MV-4-11 (cell line): ENCODE measurements around the gene ZIC1.
A peak's percentile ranks its signal among the peaks of the same experiment; 100 is the strongest.

ENCODE experiments used
- DNase-seq: peaks from one replicate; lab custom pipeline; 2025; lab: John Stamatoyannopoulos, UW

ZIC1 gene

DNA sequence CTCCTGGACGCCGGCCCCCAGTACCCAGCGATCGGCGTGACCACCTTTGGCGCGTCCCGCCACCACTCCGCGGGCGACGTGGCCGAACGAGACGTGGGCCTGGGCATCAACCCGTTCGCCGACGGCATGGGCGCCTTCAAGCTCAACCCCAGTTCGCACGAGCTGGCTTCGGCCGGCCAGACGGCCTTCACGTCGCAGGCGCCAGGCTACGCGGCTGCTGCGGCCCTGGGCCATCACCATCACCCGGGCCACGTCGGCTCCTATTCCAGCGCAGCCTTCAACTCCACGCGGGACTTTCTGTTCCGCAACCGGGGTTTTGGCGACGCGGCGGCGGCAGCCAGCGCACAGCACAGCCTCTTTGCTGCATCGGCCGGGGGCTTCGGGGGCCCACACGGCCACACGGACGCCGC is 956 bp downstream of the ZIC1 start:
- DNase-seq: no peak

DNA sequence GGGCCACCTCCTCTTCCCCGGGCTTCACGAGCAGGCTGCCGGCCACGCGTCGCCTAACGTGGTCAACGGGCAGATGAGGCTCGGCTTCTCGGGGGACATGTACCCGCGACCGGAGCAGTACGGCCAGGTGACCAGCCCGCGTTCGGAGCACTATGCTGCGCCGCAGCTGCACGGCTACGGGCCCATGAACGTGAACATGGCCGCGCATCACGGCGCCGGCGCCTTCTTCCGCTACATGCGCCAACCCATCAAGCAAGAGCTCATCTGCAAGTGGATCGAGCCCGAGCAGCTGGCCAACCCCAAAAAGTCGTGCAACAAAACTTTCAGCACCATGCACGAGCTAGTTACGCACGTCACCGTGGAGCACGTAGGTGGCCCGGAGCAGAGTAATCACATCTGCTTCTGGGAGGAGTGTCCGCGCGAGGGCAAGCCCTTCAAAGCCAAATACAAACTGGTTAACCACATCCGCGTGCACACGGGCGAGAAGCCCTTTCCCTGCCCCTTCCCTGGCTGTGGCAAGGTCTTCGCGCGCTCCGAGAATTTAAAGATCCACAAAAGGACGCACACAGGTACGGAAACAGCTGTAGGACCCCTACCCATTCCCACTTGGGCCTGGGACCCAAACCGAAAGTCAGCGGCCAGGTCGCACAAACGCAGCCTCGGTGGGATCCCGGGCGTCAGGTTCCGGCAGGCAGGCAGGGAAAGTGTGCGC is 1.5 kb downstream of the ZIC1 start:
- DNase-seq: peak; percentile 9

DNA sequence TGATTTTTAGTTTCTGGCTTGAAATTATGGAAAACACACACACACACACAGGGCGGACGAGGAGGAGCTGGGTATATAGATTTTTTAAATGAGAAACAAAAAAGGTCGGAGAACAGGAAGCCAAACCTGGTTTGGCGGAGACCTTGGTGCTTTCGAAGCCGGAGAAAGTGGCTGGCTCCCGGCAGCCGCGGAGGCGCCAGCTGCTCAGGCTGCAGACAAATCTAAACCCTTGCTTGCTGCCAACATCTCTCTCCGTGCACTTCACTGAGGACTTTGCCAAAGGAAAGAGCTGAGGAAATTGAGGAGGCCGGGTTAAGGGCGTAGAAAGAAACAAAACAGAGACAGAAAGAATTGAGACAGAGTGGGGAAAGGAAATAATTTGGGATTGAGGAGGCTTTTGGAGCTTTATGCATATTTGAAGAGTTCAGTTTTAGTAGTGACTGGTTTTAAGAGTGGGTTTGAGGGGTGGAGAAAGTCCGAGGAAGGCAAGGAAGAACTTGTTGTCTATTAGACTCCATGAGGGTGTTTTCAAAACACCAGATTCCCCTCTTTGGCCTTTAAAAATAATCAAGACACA is 2.2 kb downstream of the ZIC1 start:
- DNase-seq: no peak

GRCh38 chr3:147411815-147412241 is 2.7 kb downstream of the ZIC1 start:
- no peak for DNase-seq

DNA sequence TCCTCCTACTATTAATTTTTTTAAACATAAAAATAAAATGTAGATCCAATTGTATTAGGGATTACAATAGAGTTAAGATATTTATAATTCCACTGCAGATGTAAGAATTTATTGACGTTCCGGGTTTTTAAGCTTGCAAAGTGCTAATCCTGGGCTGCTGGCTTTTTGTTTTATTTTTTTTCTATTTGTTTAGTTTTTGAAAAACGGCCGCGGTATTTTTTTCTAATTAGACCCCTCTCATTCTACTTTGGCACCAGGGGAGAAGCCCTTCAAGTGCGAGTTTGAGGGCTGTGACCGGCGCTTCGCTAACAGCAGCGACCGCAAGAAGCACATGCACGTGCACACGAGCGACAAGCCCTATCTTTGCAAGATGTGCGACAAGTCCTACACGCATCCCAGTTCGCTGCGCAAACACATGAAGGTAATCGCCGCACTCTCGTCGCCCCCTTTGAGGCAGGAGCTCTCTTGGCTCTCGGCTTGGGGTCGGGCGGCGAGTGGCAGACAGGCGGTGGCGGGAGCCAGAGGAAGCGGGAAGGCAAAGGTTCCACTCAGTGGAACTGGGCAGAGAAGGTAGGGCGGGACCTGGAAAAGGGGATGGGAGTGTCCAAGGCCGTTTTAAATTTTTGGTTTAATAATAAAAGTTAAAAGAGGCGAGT is 3.2 kb downstream of the ZIC1 start:
- DNase-seq: no peak

DNA sequence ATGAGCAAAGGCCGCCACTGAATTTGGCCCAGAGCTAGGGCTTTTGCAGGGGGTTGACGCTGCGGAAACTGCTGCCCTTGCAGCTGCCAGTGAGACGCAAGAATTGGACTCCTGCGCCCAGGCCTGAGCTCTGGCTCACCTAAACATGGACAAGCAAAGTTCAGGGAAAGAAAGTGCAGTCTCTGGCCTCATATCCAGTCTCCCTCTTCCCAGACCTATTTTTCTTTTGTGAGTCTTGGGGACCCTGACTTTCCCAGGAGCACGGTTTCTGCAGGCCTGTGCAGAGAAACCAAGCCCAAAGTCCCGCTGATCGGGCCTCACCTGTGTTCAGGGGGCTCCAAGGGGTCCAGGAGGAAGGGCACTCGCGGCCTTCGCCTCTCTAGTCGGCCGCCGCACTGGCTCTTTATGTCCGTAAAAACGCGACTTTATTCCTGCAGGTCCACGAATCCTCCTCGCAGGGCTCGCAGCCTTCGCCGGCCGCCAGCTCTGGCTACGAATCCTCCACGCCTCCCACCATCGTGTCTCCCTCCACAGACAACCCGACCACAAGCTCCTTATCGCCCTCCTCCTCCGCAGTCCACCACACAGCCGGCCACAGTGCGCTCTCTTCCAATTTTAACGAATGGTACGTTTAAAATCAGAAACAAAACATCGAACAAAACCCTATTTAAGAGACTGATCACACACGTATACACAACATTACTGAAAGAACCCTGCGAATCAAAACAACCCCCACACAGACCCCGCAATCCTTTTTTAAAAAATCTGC is 3.9 kb downstream of the ZIC1 start:
- no peak for DNase-seq

DNA sequence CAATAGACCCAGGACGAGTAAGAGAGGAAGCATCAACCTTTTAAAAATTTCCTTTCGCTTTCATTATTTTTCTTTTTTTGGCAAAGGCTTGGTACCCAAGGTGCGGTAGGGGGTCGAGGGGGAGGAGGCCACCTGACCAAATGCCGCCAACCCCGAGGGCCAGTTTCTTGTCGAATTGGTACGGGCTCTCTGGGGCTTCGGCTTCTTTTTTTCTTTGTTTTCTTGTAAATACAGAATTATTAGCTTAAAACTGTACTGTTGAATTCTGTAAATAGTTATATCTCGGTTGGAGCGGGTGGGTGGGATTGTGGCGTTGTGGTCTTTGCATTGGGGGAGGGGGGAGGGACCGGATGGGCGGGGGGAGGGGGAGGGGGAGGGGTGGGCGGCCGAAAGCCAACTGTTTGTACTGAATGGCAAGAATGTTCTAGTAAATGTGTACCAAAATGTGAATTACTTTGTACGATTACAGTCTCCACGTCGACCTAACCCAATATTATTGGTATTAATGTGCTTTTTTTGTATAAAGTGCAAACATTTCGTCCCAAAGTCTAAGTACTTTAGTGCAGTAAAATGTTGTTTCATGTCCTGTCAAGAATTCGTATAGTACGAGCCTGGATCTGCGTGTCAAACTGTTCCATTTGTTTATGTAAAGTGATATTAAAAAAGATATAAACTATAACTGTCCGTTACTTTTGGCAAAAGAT is 4.7 kb downstream of the ZIC1 start:
- no peak for DNase-seq

DNA sequence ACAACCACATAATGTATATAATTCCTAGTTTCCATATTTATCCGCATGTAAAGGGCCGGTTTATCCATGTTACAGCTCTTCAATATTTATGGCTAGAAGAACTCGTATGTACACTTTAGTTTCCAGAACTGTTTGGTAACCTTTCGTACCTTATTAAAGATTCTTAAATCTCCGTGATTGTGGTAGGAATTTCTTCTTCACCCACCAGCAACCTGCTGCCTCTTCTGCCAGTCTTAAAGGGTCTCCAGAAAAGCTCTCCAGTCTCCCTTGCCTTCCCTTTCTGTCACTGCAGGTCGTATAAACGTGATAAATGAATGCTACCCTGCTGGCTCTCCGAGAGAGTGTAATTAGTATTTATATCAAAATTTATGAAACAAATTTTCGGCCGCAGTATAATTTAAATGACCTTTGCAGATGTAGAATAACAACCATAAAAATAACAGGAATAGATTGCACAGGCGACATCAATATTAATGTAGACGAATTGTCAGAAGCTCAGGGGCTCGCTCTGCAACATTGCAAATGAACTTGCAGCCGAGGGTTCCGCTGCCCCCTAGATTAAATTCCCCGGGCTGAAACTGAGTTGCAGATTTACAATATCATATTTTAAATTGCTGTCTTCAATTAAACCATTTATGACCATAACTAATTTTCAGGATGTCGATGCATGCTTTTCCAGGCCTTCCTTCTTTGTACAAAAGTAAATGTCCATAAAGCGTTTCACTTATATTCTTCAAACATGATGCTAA is 5.4 kb downstream of the ZIC1 start:
- DNase-seq: no peak

DNA sequence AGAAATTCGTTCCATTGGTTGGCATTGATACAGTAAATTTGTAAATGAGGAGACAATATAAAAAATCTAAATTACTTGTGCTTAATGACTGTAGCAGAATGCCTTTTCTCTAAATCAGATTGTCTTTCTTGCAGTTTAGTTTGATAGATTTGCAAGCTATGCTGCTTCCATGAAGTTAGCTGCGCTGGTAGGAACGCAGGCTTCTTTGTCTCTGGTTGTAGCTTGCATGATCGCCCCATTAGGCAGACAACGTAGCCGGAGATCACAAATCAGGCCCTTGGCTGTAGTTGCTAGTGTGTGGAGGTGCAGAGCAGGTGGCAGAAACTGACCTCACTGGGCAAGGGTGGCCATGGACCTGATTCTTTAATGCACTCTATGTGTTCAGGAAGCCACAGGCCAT is 6.1 kb downstream of the ZIC1 start:
- no peak for DNase-seq

DNA sequence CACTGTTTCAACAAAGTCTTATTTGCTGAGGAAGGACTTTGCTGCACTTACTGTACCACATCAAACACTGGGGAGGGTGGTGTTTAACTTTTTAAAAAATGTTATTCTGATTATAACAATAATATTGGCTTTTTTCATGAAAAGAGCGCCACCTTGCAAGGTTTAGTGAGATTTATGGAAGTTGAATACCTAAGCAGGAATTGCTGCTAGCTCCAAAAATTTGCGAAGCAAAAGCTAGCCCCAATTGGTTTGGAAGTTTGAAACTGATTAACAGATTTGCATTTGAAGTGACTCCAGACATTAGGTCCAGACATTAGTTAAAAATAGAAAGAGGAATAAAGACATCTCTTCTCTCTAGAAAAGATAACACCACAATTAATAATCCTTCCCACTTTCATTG is 6.7 kb downstream of the ZIC1 start:
- DNase-seq: no peak

DNA sequence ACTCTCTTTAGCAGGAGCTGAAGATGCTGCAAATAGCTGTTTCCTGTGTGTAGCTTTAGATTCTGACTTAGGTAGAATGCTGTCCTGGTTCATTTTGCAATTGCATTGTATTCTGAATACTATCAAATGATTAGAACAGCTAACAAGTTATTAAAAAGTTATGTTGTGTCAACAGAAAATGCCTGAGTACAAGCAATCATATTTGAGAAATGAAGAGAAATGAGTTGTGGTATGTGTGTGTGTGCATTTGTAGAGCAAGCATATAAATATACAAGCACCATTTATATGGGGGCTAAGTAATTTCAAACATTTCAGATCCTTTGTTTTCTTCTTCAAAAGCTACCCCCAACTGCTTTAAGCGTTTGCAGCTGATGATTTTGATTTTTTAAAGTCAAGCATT is 7.8 kb downstream of the ZIC1 start:
- DNase-seq: no peak

DNA sequence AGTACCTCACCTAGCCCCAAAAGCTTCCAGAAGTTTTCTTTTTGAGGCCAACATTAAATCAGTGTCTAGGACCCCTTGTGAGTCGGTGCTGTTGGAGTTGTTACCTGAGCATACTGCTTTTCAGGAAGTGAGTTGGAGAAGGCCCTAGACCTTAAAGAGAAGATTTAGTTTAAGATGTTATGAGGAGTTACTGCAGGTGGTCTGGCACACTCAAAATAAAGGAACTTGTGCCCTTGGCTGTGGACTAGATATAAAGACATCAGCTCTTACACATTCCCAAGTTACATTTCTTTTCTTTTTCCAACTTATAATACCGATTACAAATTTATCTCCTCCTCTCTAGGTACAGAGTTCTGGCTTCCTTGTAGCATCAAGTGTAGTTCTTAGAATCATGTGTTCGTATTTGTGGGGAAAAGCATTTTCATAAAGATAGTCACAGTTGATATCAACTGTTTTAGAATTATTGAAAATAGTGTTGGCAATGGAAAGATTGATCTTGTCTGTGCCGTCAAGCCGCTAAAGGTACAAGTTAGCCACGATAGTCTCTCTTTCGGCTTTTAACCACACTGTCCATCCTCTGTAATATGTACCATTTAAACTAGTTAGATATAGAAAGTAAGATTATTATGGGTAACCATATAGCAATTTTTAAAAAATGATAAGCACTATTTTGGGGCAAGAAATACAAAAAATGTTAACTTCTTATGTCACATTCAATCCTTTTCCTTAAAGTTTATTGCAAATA is 8.6 kb downstream of the ZIC1 start:
- DNase-seq: no peak

DNA sequence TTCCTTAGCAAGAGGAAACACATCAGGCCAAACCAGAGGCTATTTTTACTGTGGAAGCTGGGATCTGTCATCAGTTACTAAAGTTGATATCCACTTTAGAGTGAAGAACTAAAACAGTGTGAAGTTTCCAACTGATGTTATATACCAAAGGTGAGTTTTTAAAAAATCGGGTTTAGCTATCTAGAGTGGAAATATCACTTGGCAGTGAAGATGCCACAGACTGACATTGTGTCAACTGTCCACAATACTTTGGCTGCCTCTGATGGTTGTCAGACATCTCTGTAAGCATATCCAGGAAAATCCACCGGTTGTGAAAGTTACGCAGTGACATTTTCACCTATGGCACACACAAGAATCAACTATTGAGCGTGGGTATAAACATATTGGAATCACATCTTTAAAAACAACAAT is 9.2 kb downstream of the ZIC1 start:
- DNase-seq: no peak

DNA sequence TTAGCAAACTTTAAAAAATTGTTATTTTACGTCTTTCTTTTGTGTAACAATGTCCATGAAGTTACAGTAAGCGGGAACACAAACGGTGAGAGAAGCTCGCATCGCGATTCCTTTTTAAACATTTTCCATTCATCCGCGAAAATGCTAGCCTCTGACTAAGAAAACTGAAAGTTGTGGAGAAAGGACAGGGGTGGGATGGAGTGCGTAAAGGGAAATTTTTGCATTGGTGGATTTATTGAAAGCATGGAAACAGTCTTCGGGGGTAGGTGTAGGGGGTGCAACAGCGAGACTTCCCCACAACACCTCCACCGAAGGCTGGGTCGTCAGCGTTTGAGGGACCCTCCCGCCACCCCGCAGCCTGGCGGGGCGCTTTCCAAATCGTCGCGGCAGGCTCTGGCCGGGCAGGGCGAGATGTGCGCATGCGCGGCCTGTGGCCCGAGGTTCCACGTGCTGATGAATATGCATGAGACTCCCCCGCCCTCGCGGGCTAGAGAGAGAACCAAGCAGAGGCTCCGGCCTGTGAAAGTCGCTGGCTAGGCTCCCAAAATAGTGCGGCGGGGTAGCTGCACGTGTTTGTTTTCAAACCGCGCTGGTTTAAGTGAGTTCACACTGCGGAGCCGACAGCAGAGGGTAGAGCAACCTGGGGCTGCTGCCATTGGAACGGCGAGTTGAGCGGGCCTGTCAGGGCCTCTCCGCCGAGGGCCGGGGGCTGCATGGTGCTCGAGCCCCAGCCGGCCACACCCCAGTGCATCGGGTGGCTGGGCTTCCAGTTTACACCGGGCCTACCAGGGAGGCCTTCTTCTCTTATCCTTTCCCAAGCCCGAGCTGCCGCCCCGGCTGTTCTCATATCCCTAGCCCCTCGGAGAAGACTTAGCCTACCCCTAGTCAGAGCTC is 9.9 kb downstream of the ZIC1 start:
- DNase-seq: peak; percentile 80

DNA sequence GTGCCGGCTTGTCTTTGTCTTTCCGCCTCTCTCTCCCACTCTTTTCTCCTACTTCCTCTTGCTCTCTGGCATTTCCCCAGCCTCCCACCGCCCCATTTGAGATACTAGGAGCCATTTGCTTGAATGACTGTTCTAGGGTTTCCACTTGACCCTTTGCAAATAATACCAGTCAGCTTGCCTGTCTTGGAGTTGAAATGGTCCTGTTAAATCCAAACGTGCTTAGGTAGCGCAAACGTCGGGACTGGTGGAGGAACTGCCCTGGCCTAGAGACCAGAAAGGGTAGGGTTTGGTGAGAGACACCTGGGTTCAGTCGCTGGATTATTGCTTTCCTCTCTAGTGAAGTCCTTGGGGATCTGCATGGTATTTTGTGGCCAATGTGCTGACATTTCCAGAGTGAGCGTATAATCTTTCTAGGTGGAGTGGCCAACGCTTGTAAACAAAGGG is 10.6 kb downstream of the ZIC1 start:
- DNase-seq: no peak

DNA sequence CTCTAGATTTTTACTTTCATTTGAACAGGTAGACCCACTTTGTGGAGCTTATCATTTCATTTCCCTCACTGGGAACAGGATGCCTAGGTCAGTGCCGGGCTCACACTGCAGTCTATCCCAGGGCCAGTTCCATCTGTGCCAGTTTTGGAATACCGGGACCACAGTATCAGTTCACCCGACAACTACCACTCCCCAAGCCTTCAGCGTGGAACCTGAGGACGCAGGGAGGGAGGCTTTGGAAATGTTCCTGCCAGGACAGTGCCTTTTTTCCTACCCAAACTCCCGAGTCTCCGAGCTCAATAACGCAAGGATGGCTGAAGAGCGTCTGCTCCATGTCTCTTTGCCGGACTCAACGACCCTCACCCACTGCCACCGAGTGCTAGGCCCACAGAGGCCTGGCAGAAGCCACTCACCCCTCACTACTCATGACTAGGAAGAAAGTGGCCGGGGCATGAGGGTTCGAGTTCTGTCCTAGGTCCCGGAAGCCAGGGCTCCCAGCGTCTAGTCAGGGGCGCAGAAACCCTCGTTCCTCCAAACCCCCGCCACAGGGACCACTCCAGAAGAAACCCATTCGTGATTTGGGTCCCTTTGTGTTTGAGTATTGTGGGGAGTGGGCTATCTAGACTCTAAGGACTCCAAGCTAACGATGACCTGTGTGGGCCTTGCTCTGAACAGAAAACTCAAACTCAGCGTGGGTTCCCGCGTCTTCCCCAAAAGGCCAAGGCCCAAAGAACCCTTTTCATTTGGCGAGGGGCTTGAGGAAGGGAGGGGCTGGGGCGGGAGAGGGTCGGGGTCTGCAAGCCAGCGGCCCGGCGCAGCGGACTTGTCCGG is 11.4 kb downstream of the ZIC1 start:
- DNase-seq: no peak

DNA sequence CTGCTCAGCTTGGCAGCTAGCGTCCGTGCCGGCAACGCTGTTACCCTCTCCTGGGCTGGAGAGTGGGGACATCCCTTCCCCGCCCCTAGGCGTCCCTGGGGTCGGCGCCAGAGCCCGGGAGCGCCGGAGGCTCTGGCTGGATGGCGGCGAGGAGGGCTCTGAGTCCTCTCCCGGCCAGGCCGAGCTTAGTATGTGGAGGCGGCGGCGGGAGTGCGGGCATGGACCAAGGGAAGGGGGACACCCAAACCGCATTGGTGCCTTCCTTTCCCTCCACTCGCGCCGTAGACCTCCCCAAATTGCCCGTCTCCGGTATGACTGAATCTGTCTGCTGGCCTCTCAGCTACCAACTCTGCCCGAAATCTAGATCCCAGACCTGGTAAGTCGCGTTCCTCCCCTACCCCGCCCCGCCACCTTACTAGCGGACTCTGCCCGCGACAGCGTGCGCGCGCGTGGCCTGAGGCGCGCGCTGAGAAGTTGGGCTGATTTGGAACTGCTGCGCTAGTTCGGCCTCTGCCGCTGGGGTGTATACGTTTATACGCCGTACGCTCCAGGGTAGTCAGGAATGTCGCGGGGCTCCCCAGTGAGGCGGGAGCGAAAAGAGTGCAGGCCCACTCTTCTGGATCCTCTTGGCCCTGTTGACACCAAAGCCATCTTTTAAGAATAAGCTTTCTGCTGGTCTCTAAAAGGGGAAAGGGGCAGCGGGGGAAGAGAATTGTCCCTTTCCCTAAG is 12.2 kb downstream of the ZIC1 start:
- DNase-seq: no peak

DNA sequence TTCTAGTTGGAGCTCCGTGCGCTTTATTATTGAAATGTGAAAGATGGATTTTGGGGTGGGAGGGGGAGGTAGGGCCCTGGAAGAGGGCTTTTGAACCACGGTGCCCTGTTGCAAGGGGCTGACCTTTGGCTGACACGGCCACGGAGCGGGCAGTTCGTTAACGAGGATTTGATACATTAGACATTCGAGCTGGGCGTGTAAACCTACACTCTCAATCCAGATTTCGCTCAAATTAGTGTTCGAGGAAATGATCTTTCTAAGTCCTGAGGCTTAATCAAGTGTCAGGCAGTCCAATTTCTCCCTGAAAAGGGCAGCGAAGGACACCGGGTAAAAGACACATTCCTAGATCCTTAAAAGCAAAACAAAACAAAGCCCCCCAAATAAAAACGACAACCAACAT is 13.0 kb downstream of the ZIC1 start:
- no peak for DNase-seq
